HEK293 (cell line): Measurements from ENCODE around the gene ZNF593OS.
A peak's percentile ranks its signal among the peaks of the same experiment; 100 is the strongest.

ENCODE experiments used
- HOXC10 ChIP-seq: sonication (generic); formaldehyde crosslinking; IDR thresholded peaks from 2 replicates; pipeline ENCODE4 v1.8.1; 2023; ENCODE audit warnings: mild to moderate bottlenecking, missing genetic modification reagents
- REPIN1 ChIP-seq: fragments of 450-650 bp; formaldehyde crosslinking; IDR thresholded peaks from 2 replicates; pipeline ENCODE4 v1.5.1; 2017; ENCODE audit warnings: missing biosample characterization, missing genetic modification characterization, low read depth
- ZBTB17 ChIP-seq: fragments of 450-650 bp; formaldehyde crosslinking; IDR thresholded peaks from 2 replicates; pipeline ENCODE4 v1.5.1; 2016; ENCODE audit warnings: missing biosample characterization, missing genetic modification characterization
- ZNF214 ChIP-seq: fragments of 450-650 bp; formaldehyde crosslinking; IDR thresholded peaks from 2 replicates; pipeline ENCODE4 v1.5.1; 2017; ENCODE audit warnings: missing biosample characterization, mild to moderate bottlenecking, missing genetic modification characterization, borderline replicate concordance
- ZNF248 ChIP-seq: fragments of 450-650 bp; formaldehyde crosslinking; IDR thresholded peaks from 2 replicates; pipeline ENCODE4 v1.5.1; 2017; ENCODE audit warnings: missing biosample characterization, missing genetic modification characterization
- ZNF501 ChIP-seq: fragments of 450-650 bp; formaldehyde crosslinking; IDR thresholded peaks from 2 replicates; pipeline ENCODE4 v1.5.1; 2016; ENCODE audit warnings: missing biosample characterization, missing genetic modification characterization
- ZNF654 ChIP-seq: fragments of 450-650 bp; formaldehyde crosslinking; IDR thresholded peaks from 2 replicates; pipeline ENCODE4 v1.5.1; 2016; ENCODE audit warnings: low read depth, missing biosample characterization, missing genetic modification characterization
- ZNF747 ChIP-seq: fragments of 450-650 bp; formaldehyde crosslinking; IDR thresholded peaks from 2 replicates; pipeline ENCODE4 v1.5.1; 2016; ENCODE audit warnings: missing biosample characterization, missing genetic modification characterization
- ZNF792 ChIP-seq: fragments of 450-650 bp; formaldehyde crosslinking; IDR thresholded peaks from 2 replicates; pipeline ENCODE4 v1.5.1; 2016; ENCODE audit warnings: missing biosample characterization, missing genetic modification characterization
- ZNF830 ChIP-seq: fragments of 450-650 bp; IDR thresholded peaks from 2 replicates; pipeline ENCODE4 v1.5.0; 2018; ENCODE audit warnings: missing biosample characterization, missing genetic modification characterization, low read depth, mild to moderate bottlenecking, moderate library complexity
- ZNF843 ChIP-seq: fragments of 450-650 bp; formaldehyde crosslinking; IDR thresholded peaks from 2 replicates; pipeline ENCODE4 v1.5.1; 2016; ENCODE audit warnings: missing biosample characterization, missing genetic modification characterization
- TF ChIP-seq, protein P1 (sequence below): fragments of 450-650 bp; formaldehyde crosslinking; IDR thresholded peaks from 2 replicates; pipeline ENCODE4 v1.5.1; 2016; ENCODE audit warnings: missing biosample characterization, missing genetic modification characterization
- TF ChIP-seq, protein P2 (sequence below): fragments of 450-650 bp; formaldehyde crosslinking; IDR thresholded peaks from 2 replicates; pipeline ENCODE4 v1.5.1; 2016; ENCODE audit warnings: missing biosample characterization, missing genetic modification characterization
- TF ChIP-seq, protein P3 (sequence below): fragments of 450-650 bp; formaldehyde crosslinking; IDR thresholded peaks from 2 replicates; pipeline ENCODE4 v1.5.1; 2016; ENCODE audit warnings: missing biosample characterization, missing genetic modification characterization
- TF ChIP-seq, protein P4 (sequence below): fragments of 450-650 bp; formaldehyde crosslinking; IDR thresholded peaks from 2 replicates; pipeline ENCODE4 v1.5.1; 2016; ENCODE audit warnings: missing biosample characterization, missing genetic modification characterization
- TF ChIP-seq, protein P5 (sequence below): fragments of 450-650 bp; formaldehyde crosslinking; IDR thresholded peaks from 2 replicates; pipeline ENCODE4 v1.5.1; 2016; ENCODE audit warnings: missing biosample characterization, missing genetic modification characterization
- TF ChIP-seq, protein P6 (sequence below): fragments of 450-650 bp; formaldehyde crosslinking; IDR thresholded peaks from 2 replicates; pipeline ENCODE4 v1.5.1; 2016; ENCODE audit warnings: missing biosample characterization, missing genetic modification characterization, borderline replicate concordance
- TF ChIP-seq, protein P7 (sequence below): fragments of 450-650 bp; formaldehyde crosslinking; IDR thresholded peaks from 2 replicates; pipeline ENCODE4 v1.5.1; 2016; ENCODE audit warnings: missing biosample characterization, missing genetic modification characterization

ZNF593OS gene

DNA sequence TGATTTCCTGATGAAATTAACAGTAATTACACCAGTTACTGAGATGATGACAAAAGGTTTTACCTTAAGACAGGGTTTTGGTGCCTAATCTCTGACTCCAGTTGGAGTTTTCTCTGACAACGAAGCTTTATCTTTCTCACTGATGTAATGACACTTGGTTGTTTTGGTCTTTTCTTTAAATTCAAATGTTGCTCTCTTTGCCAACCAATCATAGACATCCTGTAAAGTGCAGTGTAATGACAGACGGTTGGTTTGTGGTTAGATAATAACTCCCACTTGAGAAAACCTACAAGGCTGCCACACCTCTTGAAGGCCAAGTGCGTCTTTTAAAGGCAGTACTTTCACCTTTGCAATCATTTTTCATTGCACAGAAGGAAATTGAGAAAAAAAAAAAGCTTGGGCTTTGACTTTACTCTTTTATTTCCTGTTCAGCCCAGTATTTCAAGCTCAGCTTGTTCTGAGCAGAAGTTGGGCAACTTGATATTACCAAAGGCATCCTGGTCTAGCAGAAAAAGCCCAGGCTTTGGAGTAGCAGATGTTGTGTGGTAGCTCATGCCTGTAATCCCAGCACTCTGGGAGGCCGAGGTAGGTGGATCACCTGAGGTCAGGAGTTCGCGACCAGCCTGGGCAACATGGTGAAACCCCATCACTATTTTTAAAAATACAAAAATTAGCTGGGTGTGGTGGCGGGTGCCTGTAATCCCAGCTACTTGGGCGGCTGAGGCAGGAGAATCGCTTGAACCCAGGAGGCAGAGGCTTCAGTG, 45.1 kb downstream of the ZNF593OS start (continued):
- TF ChIP-seq, protein P1, sequence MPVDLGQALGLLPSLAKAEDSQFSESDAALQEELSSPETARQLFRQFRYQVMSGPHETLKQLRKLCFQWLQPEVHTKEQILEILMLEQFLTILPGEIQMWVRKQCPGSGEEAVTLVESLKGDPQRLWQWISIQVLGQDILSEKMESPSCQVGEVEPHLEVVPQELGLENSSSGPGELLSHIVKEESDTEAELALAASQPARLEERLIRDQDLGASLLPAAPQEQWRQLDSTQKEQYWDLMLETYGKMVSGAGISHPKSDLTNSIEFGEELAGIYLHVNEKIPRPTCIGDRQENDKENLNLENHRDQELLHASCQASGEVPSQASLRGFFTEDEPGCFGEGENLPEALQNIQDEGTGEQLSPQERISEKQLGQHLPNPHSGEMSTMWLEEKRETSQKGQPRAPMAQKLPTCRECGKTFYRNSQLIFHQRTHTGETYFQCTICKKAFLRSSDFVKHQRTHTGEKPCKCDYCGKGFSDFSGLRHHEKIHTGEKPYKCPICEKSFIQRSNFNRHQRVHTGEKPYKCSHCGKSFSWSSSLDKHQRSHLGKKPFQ (tag by site-specific recombination) = no peak
- TF ChIP-seq ZNF501 (tag by site-specific recombination) = no peak
- TF ChIP-seq, protein P2, sequence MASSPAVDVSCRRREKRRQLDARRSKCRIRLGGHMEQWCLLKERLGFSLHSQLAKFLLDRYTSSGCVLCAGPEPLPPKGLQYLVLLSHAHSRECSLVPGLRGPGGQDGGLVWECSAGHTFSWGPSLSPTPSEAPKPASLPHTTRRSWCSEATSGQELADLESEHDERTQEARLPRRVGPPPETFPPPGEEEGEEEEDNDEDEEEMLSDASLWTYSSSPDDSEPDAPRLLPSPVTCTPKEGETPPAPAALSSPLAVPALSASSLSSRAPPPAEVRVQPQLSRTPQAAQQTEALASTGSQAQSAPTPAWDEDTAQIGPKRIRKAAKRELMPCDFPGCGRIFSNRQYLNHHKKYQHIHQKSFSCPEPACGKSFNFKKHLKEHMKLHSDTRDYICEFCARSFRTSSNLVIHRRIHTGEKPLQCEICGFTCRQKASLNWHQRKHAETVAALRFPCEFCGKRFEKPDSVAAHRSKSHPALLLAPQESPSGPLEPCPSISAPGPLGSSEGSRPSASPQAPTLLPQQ (tag by site-specific recombination) = 0 out of 2 replicates have a peak, but pooled peaks have one; percentile 28
- TF ChIP-seq ZNF830 (tag by site-specific recombination) = no peak
- no peak for TF ChIP-seq ZNF248
- TF ChIP-seq, protein P3, sequence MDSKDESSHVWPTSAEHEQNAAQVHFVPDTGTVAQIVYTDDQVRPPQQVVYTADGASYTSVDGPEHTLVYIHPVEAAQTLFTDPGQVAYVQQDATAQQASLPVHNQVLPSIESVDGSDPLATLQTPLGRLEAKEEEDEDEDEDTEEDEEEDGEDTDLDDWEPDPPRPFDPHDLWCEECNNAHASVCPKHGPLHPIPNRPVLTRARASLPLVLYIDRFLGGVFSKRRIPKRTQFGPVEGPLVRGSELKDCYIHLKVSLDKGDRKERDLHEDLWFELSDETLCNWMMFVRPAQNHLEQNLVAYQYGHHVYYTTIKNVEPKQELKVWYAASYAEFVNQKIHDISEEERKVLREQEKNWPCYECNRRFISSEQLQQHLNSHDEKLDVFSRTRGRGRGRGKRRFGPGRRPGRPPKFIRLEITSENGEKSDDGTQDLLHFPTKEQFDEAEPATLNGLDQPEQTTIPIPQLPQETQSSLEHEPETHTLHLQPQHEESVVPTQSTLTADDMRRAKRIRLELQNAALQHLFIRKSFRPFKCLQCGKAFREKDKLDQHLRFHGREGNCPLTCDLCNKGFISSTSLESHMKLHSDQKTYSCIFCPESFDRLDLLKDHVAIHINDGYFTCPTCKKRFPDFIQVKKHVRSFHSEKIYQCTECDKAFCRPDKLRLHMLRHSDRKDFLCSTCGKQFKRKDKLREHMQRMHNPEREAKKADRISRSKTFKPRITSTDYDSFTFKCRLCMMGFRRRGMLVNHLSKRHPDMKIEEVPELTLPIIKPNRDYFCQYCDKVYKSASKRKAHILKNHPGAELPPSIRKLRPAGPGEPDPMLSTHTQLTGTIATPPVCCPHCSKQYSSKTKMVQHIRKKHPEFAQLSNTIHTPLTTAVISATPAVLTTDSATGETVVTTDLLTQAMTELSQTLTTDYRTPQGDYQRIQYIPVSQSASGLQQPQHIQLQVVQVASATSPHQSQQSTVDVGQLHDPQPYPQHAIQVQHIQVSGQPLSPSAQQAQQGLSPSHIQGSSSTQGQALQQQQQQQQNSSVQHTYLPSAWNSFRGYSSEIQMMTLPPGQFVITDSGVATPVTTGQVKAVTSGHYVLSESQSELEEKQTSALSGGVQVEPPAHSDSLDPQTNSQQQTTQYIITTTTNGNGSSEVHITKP (tag by site-specific recombination) = 0 out of 2 replicates have a peak, but pooled peaks have one; percentile 11
- peak; percentile 80 for TF ChIP-seq ZNF843 (tag by site-specific recombination)
- TF ChIP-seq REPIN1 (tag by site-specific recombination) = no peak
- peak; percentile 50; the same call in 1 of the 2 replicates for TF ChIP-seq ZBTB17
- TF ChIP-seq, protein P4, sequence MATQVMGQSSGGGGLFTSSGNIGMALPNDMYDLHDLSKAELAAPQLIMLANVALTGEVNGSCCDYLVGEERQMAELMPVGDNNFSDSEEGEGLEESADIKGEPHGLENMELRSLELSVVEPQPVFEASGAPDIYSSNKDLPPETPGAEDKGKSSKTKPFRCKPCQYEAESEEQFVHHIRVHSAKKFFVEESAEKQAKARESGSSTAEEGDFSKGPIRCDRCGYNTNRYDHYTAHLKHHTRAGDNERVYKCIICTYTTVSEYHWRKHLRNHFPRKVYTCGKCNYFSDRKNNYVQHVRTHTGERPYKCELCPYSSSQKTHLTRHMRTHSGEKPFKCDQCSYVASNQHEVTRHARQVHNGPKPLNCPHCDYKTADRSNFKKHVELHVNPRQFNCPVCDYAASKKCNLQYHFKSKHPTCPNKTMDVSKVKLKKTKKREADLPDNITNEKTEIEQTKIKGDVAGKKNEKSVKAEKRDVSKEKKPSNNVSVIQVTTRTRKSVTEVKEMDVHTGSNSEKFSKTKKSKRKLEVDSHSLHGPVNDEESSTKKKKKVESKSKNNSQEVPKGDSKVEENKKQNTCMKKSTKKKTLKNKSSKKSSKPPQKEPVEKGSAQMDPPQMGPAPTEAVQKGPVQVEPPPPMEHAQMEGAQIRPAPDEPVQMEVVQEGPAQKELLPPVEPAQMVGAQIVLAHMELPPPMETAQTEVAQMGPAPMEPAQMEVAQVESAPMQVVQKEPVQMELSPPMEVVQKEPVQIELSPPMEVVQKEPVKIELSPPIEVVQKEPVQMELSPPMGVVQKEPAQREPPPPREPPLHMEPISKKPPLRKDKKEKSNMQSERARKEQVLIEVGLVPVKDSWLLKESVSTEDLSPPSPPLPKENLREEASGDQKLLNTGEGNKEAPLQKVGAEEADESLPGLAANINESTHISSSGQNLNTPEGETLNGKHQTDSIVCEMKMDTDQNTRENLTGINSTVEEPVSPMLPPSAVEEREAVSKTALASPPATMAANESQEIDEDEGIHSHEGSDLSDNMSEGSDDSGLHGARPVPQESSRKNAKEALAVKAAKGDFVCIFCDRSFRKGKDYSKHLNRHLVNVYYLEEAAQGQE (tag by site-specific recombination) = no peak
- no peak for TF ChIP-seq ZNF654
- no peak for TF ChIP-seq HOXC10 (CRISPR knock-in tag)
- TF ChIP-seq, protein P5, sequence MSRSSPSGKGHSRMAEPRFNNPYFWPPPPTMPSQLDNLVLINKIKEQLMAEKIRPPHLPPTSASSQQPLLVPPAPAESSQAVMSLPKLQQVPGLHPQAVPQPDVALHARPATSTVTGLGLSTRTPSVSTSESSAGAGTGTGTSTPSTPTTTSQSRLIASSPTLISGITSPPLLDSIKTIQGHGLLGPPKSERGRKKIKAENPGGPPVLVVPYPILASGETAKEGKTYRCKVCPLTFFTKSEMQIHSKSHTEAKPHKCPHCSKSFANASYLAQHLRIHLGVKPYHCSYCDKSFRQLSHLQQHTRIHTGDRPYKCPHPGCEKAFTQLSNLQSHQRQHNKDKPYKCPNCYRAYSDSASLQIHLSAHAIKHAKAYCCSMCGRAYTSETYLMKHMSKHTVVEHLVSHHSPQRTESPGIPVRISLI (tag by site-specific recombination) = 0 out of 2 replicates have a peak, but pooled peaks have one; percentile 25
- TF ChIP-seq, protein P6, sequence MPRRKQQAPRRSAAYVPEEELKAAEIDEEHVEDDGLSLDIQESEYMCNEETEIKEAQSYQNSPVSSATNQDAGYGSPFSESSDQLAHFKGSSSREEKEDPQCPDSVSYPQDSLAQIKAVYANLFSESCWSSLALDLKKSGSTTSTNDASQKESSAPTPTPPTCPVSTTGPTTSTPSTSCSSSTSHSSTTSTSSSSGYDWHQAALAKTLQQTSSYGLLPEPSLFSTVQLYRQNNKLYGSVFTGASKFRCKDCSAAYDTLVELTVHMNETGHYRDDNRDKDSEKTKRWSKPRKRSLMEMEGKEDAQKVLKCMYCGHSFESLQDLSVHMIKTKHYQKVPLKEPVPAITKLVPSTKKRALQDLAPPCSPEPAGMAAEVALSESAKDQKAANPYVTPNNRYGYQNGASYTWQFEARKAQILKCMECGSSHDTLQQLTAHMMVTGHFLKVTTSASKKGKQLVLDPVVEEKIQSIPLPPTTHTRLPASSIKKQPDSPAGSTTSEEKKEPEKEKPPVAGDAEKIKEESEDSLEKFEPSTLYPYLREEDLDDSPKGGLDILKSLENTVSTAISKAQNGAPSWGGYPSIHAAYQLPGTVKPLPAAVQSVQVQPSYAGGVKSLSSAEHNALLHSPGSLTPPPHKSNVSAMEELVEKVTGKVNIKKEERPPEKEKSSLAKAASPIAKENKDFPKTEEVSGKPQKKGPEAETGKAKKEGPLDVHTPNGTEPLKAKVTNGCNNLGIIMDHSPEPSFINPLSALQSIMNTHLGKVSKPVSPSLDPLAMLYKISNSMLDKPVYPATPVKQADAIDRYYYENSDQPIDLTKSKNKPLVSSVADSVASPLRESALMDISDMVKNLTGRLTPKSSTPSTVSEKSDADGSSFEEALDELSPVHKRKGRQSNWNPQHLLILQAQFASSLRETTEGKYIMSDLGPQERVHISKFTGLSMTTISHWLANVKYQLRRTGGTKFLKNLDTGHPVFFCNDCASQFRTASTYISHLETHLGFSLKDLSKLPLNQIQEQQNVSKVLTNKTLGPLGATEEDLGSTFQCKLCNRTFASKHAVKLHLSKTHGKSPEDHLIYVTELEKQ (tag by site-specific recombination) = no peak; the same call in 1 of the 2 replicates
- no peak for TF ChIP-seq ZNF747 (tag by site-specific recombination)
- TF ChIP-seq ZNF792 (tag by site-specific recombination) = no peak
- no peak for TF ChIP-seq ZNF214 (tag by site-specific recombination)
- TF ChIP-seq, protein P7, sequence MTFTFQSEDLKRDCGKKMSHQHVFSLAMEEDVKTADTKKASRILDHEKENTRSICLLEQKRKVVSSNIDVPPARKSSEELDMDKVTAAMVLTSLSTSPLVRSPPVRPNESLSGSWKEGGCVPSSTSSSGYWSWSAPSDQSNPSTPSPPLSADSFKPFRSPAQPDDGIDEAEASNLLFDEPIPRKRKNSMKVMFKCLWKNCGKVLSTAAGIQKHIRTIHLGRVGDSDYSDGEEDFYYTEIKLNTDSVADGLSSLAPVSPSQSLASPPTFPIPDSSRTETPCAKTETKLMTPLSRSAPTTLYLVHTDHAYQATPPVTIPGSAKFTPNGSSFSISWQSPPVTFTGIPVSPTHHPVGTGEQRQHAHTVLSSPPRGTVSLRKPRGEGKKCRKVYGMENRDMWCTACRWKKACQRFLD (tag by site-specific recombination) = no peak
